NCI-H2107 treated with DMSO at 0.1 percent for 48 hours (cell line): ENCODE measurements around the gene CCDC200.
"Not testable (repeated sequence)": the region's sequence is repeated elsewhere in the genome, so short reads cannot be mapped to it uniquely, and the experiment has no call there.

Source experiments
- DNase-seq: peaks from one replicate; lab custom pipeline; 2025; ENCODE audit not compliant: unreplicated experiment; lab: John Stamatoyannopoulos, UW

CCDC200 gene

GRCh38 chr17:43216762-43217613 is 11.4 kb downstream of the CCDC200 start:
- no peak for DNase-seq

GRCh38 chr17:43216369-43216761 is 12.1 kb downstream of the CCDC200 start:
- no peak for DNase-seq

- no peak for DNase-seq
Measured at GRCh38 chr17:43215341-43215740, 13.1 kb downstream of the CCDC200 start.

GRCh38 chr17:43213545-43213944 is 14.9 kb downstream of the CCDC200 start:
- no peak for DNase-seq

GRCh38 chr17:43212641-43213490 is 15.6 kb downstream of the CCDC200 start:
- DNase-seq, result no peak

- no peak for DNase-seq
Measured at GRCh38 chr17:43211480-43212402, 16.7 kb downstream of the CCDC200 start, which contains the start of gene TMEM106A. Gene TMEM106A, plus strand, starts transcription at chr17:43211875. Its CDS starts 1,167 bp downstream, at chr17:43213042.

- DNase-seq, result no peak
Measured at GRCh38 chr17:43211123-43211479, 17.3 kb downstream of the CCDC200 start.

GRCh38 chr17:43210576-43210975 is 17.8 kb downstream of the CCDC200 start:
- DNase-seq, result no peak

GRCh38 chr17:43203013-43203412 is 25.4 kb downstream of the CCDC200 start:
- not testable (repeated sequence) for DNase-seq

GRCh38 chr17:43200127-43200526 is 28.3 kb downstream of the CCDC200 start:
- peak; percentile 19 for DNase-seq

- DNase-seq, result no peak
Measured at GRCh38 chr17:43199633-43200032, 28.8 kb downstream of the CCDC200 start.

- DNase-seq, result no peak
Measured at GRCh38 chr17:43193251-43193650, 35.2 kb downstream of the CCDC200 start.

- DNase-seq, result not testable (repeated sequence)
Measured at GRCh38 chr17:43186656-43187055, 41.8 kb downstream of the CCDC200 start.

GRCh38 chr17:43183921-43184320 is 44.5 kb downstream of the CCDC200 start:
- no peak for DNase-seq

- no peak for DNase-seq
Measured at GRCh38 chr17:43176119-43176570, 52.3 kb downstream of the CCDC200 start.

GRCh38 chr17:43175213-43176118 is 53.0 kb downstream of the CCDC200 start:
- DNase-seq, result no peak

GRCh38 chr17:43171586-43172487 is 56.6 kb downstream of the CCDC200 start:
- DNase-seq, result peak; percentile 31
